ENCODE data around the gene NAV3. TPM values are rescaled to one million over a fixed set of nuclear protein-coding genes. Genes with fewer than 3 reads are reported as not detected.

NAV3 gene
- total RNA-seq, 1 donor from 2014 or later, result 11.4 TPM

DNA sequence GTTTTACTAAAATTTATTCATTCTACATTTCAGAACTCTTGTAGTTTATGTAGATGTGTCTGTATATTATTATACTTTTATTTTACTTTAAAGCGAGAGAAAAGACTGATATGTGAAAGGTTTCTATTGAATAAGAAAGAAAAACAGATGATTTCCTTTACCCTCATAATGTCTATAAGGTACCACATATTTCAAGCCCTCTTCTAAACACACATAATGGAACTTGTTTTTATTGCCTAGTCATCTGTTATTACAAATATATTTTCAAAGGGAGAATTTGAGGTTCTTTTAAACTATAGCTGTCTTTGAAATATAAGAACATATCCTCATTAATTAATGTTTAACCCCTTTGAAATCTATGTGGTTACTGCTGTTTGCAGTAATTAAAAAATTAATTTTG lies 34.5 kb downstream of the NAV3 start:
- Histone ChIP-seq H3K36me3 (no peaks in the 10 kb centered on the region), H3K27ac (no peak overlapping the region), H3K27me3 (no peaks in the 10 kb centered on the region), H3K9me3 (ENCODE audit: low read depth) (no peaks in the 10 kb centered on the region), H4K20me1 (ENCODE audit: low read depth) (no peaks in the 10 kb centered on the region), H3K4me2 (no peak overlapping the region), H3K4me1 (no peaks in the 10 kb centered on the region), H3K9ac (no peak overlapping the region), H2AFZ (replicated peaks) (no peak overlapping the region), H3K4me3 (no peak overlapping the region), H3F3A (ENCODE audit: low read depth) (no peaks in the 10 kb centered on the region), H3K79me2 (ENCODE audit: low read depth) (no peaks in the 10 kb centered on the region)
- no peak for DNase-seq (ENCODE audit: low spot score)
- H3K36me3 Mint-ChIP-seq, result no peaks in the 10 kb centered on the region
- no peaks in the 10 kb centered on the region for H3K4me1 Mint-ChIP-seq
- no peak for TF ChIP-seq CTCF (IDR thresholded peaks at IDR 0.05)
- TF ChIP-seq EZH2phosphoT487 (IDR thresholded peaks at IDR 0.05), result no peak
- no peak for TF ChIP-seq EZH2 (IDR thresholded peaks at IDR 0.05)
- H3K27me3 Mint-ChIP-seq (ENCODE audit: insufficient read depth, low read depth), result no peaks in the 10 kb centered on the region
- no peaks in the 10 kb centered on the region for H3K9me3 Mint-ChIP-seq
- no peak overlapping the region for H3K27ac Mint-ChIP-seq
- H3K4me3 Mint-ChIP-seq, result no peak overlapping the region

- H3K9me3 Mint-ChIP-seq, result no peaks in the 10 kb centered on the region
- H3K4me1 Mint-ChIP-seq, result no peaks in the 10 kb centered on the region
- Histone ChIP-seq H3K9me3 (ENCODE audit: low read depth) (no peaks in the 10 kb centered on the region), H3F3A (ENCODE audit: low read depth) (no peaks in the 10 kb centered on the region), H3K36me3 (no peaks in the 10 kb centered on the region), H2AFZ (replicated peaks) (no peak overlapping the region), H3K4me2 (no peak overlapping the region), H3K9ac (no peak overlapping the region), H3K79me2 (ENCODE audit: low read depth) (no peaks in the 10 kb centered on the region), H4K20me1 (ENCODE audit: low read depth) (no peaks in the 10 kb centered on the region), H3K4me1 (no peaks in the 10 kb centered on the region), H3K27ac (no peak overlapping the region), H3K27me3 (no peaks in the 10 kb centered on the region), H3K4me3 (no peak overlapping the region)
- DNase-seq (ENCODE audit: low spot score), result no peak
- no peaks in the 10 kb centered on the region for H3K27me3 Mint-ChIP-seq (ENCODE audit: insufficient read depth, low read depth)
- no peak overlapping the region for H3K4me3 Mint-ChIP-seq
- no peak for TF ChIP-seq CTCF (IDR thresholded peaks at IDR 0.05)
- H3K36me3 Mint-ChIP-seq, result no peaks in the 10 kb centered on the region
- H3K27ac Mint-ChIP-seq, result no peak overlapping the region
These were observed 48.2 kb downstream of the NAV3 start for GRCh38 chr12:77878901-77879300.

DNA sequence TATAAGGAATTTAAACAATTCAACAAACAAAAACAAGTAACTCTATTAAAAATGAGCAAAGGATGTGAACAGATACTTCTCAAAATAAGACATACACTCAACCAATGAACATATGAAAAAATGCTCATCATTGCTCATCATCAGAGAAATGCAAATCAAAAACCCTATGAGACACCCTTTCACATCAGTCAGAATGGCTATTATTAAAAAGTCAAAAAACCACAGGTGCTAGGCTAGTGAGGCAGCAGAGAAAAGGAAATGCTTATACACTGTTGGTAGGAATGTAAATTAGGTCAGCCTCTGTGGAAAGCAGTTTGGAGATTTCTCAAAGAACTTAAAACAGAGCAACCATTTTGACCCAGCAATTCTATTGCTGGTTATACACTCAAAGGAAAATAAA lies 52.0 kb downstream of the NAV3 start:
- no peak for TF ChIP-seq EZH2phosphoT487 (IDR thresholded peaks at IDR 0.05)
- no peak for TF ChIP-seq EZH2 (IDR thresholded peaks at IDR 0.05)
- no peak for TF ChIP-seq CTCF (IDR thresholded peaks at IDR 0.05)
- Histone ChIP-seq H3K79me2 (ENCODE audit: low read depth) (no peaks in the 10 kb centered on the region), H3F3A (ENCODE audit: low read depth) (no peaks in the 10 kb centered on the region), H3K4me3 (no peak overlapping the region), H3K27me3 (no peaks in the 10 kb centered on the region), H3K4me1 (no peaks in the 10 kb centered on the region), H3K27ac (no peak overlapping the region), H3K9me3 (ENCODE audit: low read depth) (no peaks in the 10 kb centered on the region), H3K4me2 (no peak overlapping the region), H3K36me3 (no peaks in the 10 kb centered on the region), H4K20me1 (ENCODE audit: low read depth) (no peaks in the 10 kb centered on the region), H3K9ac (no peak overlapping the region), H2AFZ (replicated peaks) (no peak overlapping the region)
- H3K27ac Mint-ChIP-seq, result no peak overlapping the region
- H3K4me1 Mint-ChIP-seq, result no peaks in the 10 kb centered on the region
- no peak for DNase-seq (ENCODE audit: low spot score)
- H3K9me3 Mint-ChIP-seq, result no peaks in the 10 kb centered on the region
- H3K36me3 Mint-ChIP-seq, result no peaks in the 10 kb centered on the region
- H3K27me3 Mint-ChIP-seq (ENCODE audit: insufficient read depth, low read depth), result no peaks in the 10 kb centered on the region
- H3K4me3 Mint-ChIP-seq, result no peak overlapping the region

- no peaks in the 10 kb centered on the region for H3K4me1 ChIP-seq
These were observed 57.9 kb downstream of the NAV3 start for GRCh38 chr12:77888611-77889010.

More at GRCh38 chr12:77888611-77889010, 57.9 kb downstream of the NAV3 start:
- Histone ChIP-seq H3K9me3 (ENCODE audit: low read depth) (no peaks in the 10 kb centered on the region), H3F3A (ENCODE audit: low read depth) (no peaks in the 10 kb centered on the region), H3K27ac (no peak overlapping the region), H4K20me1 (ENCODE audit: low read depth) (no peaks in the 10 kb centered on the region), H3K27me3 (no peaks in the 10 kb centered on the region), H3K4me3 (no peak overlapping the region), H2AFZ (replicated peaks) (no peak overlapping the region), H3K36me3 (no peaks in the 10 kb centered on the region), H3K4me2 (no peak overlapping the region), H3K79me2 (ENCODE audit: low read depth) (no peaks in the 10 kb centered on the region), H3K9ac (no peak overlapping the region)
- H3K36me3 Mint-ChIP-seq, result no peaks in the 10 kb centered on the region
- no peak for DNase-seq (ENCODE audit: low spot score)
- H3K4me3 Mint-ChIP-seq, result no peak overlapping the region
- no peaks in the 10 kb centered on the region for H3K4me1 Mint-ChIP-seq
- TF ChIP-seq EZH2 (IDR thresholded peaks at IDR 0.05) (no peak), CTCF (IDR thresholded peaks at IDR 0.05) (no peak), EZH2phosphoT487 (IDR thresholded peaks at IDR 0.05) (no peak)
- H3K9me3 Mint-ChIP-seq, result no peaks in the 10 kb centered on the region
- no peak overlapping the region for H3K27ac Mint-ChIP-seq
- H3K27me3 Mint-ChIP-seq (ENCODE audit: insufficient read depth, low read depth), result no peaks in the 10 kb centered on the region

All from neural progenitor cell (in vitro differentiated cells).